GM19043 (cell line): ENCODE measurements around the gene RACGAP1.

Experiments used
- ATAC-seq: cut with Tn5 transposase; IDR thresholded peaks from one replicate; pipeline ENCODE4 v1.9.1; 2021; ENCODE audit warnings: low read depth; ENCODE audit not compliant: unreplicated experiment

RACGAP1 gene

DNA sequence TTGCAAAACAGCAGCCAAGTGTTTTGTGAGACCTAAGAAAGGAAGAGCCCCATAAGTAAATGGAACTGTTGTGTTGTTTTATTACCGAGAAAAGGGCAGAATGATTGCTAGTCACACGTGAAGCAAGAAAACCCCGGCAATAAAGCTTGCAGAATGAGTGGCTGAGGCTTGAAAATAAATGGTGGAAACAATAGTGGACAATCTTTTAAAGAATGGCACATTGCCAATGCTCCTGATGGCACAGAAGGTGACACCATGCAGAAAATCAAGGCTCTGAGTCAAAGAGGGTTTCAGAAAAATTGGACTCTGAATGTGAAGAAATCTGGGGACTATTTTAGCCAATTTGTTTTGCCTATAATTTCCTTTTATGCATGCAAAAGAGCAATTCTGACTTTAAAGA lies 78.8 kb downstream of the RACGAP1 start:
- no peak for ATAC-seq

DNA sequence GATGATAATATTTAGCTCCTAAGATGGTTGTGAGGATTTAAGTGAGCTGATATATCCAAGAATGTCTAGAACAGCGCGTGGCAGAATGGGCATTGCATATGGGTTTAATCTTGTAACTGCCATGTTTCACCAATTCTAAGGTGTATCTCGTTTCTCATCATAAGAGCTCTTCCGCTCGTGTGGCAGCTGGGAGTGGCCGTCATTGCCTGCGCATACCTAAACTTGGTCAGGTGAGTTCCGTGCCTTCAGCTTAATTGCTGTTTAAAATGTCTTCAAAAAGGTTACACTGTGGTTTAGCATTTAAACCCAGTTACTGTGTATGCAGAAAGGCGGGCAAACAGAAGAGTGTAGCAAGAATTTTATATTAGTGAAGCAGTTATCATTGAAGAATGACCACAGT lies 79.2 kb downstream of the RACGAP1 start:
- ATAC-seq = no peak

DNA sequence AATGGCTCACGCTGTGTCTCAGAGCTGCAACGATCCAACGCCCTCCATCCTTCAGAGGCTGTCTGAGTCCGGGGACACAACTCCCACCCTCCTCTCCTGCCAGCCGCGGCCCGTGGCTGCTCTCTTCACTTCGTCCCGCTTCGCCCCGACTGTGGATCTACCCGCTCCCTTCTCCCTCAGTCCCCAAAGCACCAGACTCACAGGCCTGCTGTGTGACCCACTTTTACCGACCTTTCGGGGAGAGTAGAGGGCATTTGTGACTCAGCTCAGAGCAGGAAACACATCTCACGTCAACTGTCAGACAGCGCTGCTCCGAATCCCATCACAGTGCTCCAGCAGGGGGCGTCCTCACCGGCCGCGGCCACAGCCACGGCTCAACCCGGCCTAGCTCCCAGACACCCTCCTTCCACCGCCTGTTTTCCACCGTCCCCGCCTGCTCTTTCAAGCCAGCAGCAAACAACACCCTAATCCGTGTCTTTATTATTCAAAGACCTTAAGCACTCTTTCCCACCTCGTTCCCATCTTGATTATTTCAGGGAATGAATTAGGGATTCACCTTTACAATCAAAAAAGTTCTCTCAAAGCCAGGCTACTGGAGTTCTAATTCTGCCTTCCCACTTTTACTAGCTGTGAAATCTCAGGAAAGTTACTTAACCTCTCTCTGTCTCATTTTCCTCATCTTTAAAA lies 79.8 kb downstream of the RACGAP1 start:
- ATAC-seq = peak; percentile 95

DNA sequence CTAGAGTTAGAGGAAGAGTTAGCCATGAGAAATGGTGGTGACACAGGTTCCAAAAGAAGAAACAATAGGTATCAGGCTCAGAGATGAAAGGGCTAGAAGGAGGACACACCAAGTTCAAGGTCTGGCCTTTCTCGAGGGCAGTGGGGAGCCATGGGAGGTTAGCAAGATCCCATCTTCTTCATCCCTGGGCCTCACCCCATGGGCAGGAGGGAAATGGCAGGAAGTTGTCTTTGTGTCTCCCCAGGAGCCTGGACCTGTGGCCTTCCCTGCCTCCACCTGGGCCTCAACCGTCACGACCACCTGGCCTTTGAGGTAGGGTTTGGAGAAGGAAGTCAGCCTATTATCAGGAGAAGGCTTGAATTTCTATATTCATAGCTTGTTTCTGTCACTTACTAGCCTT lies 80.6 kb downstream of the RACGAP1 start:
- no peak for ATAC-seq

DNA sequence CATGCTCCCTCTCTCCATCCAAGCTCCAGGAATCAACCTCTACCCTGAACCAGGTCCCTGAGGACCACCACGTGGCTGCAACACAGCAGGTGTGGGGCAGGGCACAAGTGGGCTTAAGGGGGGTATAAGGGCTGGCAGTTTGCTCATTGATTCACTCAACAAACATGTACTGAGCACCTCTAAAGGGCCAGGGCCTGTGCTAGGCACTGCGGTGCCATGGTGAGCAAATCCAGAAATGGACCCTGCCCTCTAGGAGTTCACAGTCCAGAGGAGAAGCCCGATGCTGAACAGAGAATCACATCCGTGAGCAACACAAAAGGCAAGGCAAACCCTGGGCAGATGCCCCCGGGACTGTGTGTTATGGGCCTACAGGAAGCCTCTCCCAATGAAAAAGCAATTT lies 81.2 kb downstream of the RACGAP1 start:
- ATAC-seq = no peak

DNA sequence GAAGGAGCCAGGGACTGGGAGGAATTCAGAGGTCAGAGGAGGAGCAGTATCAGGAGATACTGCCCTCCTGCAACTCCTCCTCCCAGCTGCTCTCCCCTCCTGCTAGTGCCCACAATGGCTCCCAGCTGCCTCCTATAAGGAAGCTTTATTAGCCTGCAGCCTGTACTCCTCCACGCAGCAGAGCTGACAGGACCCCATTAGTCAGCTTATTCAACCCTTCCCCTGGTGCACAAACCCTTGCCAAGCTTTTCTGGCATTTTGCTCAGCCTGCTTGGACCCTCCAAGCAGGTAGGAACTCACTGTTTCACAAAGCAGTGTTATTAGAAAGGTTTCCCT lies 81.7 kb downstream of the RACGAP1 start:
- ATAC-seq = no peak

DNA sequence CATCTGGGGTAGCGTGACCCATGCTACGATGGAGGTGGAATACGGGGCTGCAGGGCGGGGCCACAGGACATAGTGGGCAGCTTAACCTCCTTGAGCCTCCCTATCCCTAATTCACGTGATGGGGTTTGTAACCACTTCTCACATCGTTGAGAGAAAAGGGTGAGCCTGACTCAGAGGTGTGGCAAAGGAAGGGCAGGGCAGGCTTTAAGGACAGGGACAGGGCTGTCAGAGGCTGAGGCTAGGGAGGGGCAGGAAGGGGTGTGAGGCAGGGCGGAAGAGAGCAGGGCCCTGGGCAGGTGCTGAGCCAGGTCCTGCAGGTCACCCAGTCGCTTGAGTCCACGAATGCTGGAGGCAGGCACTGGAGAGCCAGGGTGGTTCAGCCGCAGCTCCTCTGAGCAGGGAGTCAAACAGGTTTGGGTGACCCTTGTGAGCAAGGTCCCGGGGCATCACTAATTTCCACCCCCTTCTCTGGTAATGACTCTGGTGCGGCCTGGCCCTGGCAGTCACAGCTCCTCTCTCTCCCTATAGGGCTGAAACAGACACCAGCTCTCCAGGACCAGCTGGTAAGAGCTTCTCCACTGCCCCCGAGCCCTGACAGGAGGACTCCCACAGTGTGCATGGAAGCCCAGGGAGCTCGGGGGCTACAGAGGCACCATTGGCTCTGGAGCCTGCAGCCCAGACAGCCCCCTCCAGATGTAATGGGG lies 82.2 kb downstream of the RACGAP1 start:
- ATAC-seq = no peak

DNA sequence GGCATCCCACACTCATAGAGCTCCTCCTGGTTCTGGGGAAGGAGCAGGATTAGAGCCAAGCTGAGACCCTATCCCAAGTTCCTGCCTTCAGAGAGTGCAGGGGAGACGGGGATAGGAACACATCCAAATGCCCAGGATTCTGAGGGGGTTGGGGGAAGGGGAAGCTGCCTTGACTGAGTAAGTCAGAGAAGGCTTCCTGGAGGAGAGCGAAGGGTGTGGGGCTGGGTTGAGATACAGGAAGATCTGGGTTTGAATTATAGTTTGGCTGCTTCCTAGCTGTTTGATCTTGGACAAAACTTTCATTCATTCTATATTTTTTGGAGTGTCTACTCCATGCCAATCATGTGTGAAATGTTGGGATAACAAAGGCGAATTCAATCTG lies 82.8 kb downstream of the RACGAP1 start:
- ATAC-seq = no peak

DNA sequence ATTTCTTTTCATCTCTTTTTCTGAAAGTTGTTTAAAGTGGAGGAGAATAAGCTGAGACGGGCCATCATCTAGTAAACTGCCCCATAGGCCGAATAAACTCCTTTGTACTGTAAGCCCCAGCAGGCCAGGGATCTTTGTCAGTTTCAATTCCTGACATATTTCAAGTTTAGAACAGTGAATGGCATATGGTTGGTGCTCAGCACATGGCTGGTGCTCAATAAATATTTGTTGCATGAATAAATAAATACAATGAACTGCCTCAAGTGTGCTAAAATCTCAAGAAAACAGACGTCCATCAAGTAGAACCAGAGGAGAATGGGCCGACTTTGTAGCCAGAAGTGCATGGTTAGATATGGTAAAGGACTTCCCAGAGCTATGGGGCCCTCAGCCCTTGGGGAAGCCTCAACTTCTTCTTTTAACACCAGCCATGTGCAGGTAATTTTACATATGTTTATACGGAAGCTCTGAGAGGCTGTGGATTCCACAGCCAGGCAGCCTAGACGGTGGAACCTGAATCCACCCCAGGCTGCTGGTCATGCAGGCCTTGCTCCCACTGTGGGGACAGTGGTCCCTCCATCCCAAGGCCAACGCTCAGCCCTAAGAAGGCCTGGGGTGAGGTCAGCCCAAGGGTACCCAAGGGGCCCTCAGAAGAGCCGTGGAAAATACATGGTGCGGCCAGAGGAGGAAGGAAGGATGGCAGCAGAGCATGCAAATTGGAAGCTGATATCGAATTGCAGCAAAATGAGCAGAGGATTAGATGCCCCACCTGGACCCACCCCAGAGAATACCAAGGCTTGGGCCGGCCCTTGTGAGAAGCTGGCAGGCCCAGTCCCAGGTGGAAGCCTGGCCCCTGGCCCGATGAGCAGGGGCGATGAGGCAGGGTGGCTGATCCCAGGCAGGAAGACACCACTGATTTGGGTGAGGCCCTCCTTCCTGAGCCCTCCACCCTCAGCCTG lies 83.5 kb downstream of the RACGAP1 start:
- no peak for ATAC-seq

DNA sequence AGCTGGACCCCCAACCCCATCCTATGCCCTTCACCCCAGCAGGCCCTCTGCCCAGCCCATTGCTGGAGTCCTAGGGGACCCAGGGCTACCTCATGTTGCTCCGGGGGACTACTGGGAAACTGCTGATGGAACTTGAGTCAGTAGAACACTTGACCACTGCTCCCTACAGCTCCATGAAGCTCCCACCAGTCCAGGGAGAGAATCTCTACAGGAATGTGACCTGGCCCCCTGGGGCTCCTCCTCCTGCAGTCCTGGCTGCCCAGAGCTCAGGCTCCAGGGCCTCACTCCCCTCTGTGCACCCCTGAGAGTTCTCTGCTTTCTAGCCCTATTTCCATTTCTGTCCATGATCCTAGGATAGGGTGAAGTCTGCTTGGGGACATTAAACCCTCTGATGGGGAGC lies 85.6 kb downstream of the RACGAP1 start:
- ATAC-seq = no peak

DNA sequence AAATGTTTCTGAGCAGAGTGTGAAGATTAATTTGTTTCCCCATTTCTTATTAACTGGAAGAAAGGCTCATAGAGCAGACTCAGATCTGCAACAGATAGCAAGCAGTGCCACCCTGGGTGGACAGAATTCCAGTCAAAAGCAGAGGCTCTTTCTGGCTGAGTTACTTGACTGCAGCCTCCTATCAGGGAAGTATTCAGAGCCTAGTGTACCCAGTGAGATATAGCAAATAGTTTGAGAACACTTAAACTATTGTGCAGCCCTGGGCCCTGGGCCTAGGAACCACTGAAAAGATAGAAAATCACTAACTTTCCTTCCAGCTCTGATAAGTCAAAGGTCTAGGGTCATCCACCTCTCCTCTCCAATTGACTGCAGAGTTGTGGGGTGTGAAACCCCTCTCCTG lies 86.0 kb downstream of the RACGAP1 start:
- no peak for ATAC-seq
